Panc1 (cell line): ENCODE data around the gene RTCA.
"Not testable (repeated sequence)": the region's sequence is repeated elsewhere in the genome, so short reads cannot be mapped to it uniquely, and the experiment has no call there.

Source experiments
- CTCF ChIP-seq: fragments of 450-650 bp; IDR thresholded peaks from 2 replicates; pipeline ENCODE4 v1.5.1; 2017; ENCODE audit warnings: mild to moderate bottlenecking
- POLR2AphosphoS5 ChIP-seq: IDR thresholded peaks from 2 replicates; pipeline ENCODE4 v1.6.1; 2012; ENCODE audit warnings: mild to moderate bottlenecking, low read depth, low read length, moderate library complexity
- SIN3A ChIP-seq: IDR thresholded peaks from 2 replicates; pipeline ENCODE4 v1.6.1; 2012; ENCODE audit warnings: low read depth, mild to moderate bottlenecking, low read length, moderate library complexity, borderline replicate concordance; ENCODE audit not compliant: insufficient read depth
- TCF7L2 ChIP-seq: IDR thresholded peaks from 2 replicates; pipeline ENCODE4 v1.6.1; 2011; ENCODE audit warnings: mild to moderate bottlenecking, low read depth, low read length, inconsistent platforms
- TF ChIP-seq, protein P1 (sequence below), 2 experiments: IDR thresholded peaks; 2 replicates each; pipeline ENCODE4 v1.6.1; 2011 to 2012; ENCODE audit warnings: low read depth in 2 of 2, control low read depth in 1 of 2, low read length in 1 of 2, mild to moderate bottlenecking in 1 of 2, moderate library complexity in 1 of 2; ENCODE audit not compliant: insufficient read depth in 1 of 2

DNA sequence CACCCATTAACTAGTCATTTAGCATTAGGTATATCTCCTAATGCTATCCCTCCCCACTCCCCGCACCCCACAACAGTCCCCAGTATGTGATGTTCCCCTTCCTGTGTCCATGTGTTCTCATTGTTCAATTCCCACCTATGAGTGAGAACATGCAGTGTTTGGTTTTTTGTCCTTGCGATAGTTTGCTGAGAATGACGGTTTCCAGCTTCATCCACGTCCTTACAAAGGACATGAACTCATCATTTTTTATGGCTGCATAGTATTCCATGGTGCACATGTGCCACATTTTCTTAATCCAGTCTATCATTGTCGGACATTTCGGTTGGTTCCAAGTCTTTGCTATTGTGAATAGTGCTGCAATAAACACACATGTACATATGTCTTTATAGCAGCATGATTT lies 7.6 kb upstream of the RTCA start:
- not testable (repeated sequence) for TF ChIP-seq CTCF, POLR2AphosphoS5, TCF7L2, SIN3A
- TF ChIP-seq, protein P1, sequence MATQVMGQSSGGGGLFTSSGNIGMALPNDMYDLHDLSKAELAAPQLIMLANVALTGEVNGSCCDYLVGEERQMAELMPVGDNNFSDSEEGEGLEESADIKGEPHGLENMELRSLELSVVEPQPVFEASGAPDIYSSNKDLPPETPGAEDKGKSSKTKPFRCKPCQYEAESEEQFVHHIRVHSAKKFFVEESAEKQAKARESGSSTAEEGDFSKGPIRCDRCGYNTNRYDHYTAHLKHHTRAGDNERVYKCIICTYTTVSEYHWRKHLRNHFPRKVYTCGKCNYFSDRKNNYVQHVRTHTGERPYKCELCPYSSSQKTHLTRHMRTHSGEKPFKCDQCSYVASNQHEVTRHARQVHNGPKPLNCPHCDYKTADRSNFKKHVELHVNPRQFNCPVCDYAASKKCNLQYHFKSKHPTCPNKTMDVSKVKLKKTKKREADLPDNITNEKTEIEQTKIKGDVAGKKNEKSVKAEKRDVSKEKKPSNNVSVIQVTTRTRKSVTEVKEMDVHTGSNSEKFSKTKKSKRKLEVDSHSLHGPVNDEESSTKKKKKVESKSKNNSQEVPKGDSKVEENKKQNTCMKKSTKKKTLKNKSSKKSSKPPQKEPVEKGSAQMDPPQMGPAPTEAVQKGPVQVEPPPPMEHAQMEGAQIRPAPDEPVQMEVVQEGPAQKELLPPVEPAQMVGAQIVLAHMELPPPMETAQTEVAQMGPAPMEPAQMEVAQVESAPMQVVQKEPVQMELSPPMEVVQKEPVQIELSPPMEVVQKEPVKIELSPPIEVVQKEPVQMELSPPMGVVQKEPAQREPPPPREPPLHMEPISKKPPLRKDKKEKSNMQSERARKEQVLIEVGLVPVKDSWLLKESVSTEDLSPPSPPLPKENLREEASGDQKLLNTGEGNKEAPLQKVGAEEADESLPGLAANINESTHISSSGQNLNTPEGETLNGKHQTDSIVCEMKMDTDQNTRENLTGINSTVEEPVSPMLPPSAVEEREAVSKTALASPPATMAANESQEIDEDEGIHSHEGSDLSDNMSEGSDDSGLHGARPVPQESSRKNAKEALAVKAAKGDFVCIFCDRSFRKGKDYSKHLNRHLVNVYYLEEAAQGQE (IDR thresholded peaks at IDR 0.05; ENCODE audit: insufficient read depth in 1 of 2, low read depth in 2 of 2, low read length in 1 of 2), result not testable (repeated sequence)
